ENCODE results near the gene KRT71. TPM values are rescaled to one million over a fixed set of nuclear protein-coding genes. Genes with fewer than 3 reads are reported as not detected.

The KRT71 gene
- polyA plus RNA-seq, 4 donors, result not detected

GRCh38 chr12:52532636-52533035 is 20.3 kb downstream of the KRT71 start:
- H3K4me1 ChIP-seq (ENCODE audit: control insufficient read depth in 3 of 3, insufficient read depth in 2 of 3, low read depth in 1 of 3, low read length in 2 of 3), result no peaks in the 10 kb centered on the region
- FAIRE-seq (no peak), DNase-seq (no peak)
- H3K27me3 ChIP-seq (ENCODE audit: control insufficient read depth in 3 of 3, insufficient read depth in 3 of 3, low read length in 3 of 3), result peaks cover 0 to 2% (median 0%) of the 10 kb centered on the region in 3 donors
- H3K27ac ChIP-seq (ENCODE audit: low read depth in 1 of 3, low read length in 2 of 3), result no peak overlapping the region
- 59 to 69% (median 64%) methylated on average over 4 of the region's 4 CpGs for WGBS, 3 donors
- H3K36me3 ChIP-seq (ENCODE audit: control insufficient read depth in 3 of 3, insufficient read depth in 2 of 3, low read depth in 1 of 3, low read length in 3 of 3), result no peaks in the 10 kb centered on the region
- H3K9me3 ChIP-seq (ENCODE audit: control insufficient read depth in 2 of 2, insufficient read depth in 1 of 2, low read depth in 1 of 2, low read length in 1 of 2), result no peaks in the 10 kb centered on the region
- H3K4me3 ChIP-seq (ENCODE audit: low read depth in 1 of 3, low read length in 3 of 3), result no peak overlapping the region

- no peaks in the 10 kb centered on the region for H3K27me3 ChIP-seq (ENCODE audit: control insufficient read depth in 3 of 3, insufficient read depth in 3 of 3, low read length in 3 of 3)
- DNase-seq (no peak), FAIRE-seq (no peak)
- H3K4me3 ChIP-seq (ENCODE audit: low read depth in 1 of 3, low read length in 3 of 3), result no peak overlapping the region
- no peak overlapping the region for H3K27ac ChIP-seq (ENCODE audit: low read depth in 1 of 3, low read length in 2 of 3)
- WGBS, 3 donors, result 66 to 75% (median 72%) methylated on average over 18 of the region's 18 CpGs
- H3K9me3 ChIP-seq (ENCODE audit: control insufficient read depth in 2 of 2, insufficient read depth in 1 of 2, low read depth in 1 of 2, low read length in 1 of 2), result no peaks in the 10 kb centered on the region
- no peaks in the 10 kb centered on the region for H3K36me3 ChIP-seq (ENCODE audit: control insufficient read depth in 3 of 3, insufficient read depth in 2 of 3, low read depth in 1 of 3, low read length in 3 of 3)
- no peaks in the 10 kb centered on the region for H3K4me1 ChIP-seq (ENCODE audit: control insufficient read depth in 3 of 3, insufficient read depth in 2 of 3, low read depth in 1 of 3, low read length in 2 of 3)
Measured at GRCh38 chr12:52531566-52532300, 21.2 kb downstream of the KRT71 start.

DNA sequence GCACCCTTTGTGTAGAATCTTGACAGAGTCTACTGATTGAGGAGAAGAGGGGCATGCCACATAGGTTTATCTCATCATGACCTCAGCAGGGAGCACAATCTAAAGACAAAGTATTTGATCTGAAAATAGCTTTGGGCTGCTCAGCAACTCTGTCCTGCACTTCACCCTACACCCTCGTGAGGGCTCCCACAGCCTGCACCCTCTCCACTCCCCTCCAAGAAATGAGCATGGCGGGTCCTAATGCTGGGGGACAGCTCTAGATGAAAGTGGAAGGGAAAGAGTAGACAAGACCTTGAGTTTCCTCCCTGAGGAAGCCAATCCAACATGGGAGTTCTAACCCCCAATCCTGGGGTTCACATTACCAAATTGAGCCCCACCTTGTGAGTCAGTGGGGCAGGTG is 22.0 kb downstream of the KRT71 start:
- no peak overlapping the region for H3K4me3 ChIP-seq (ENCODE audit: low read depth in 1 of 3, low read length in 3 of 3)
- DNase-seq, result no peak
- no peak for FAIRE-seq
- no peak overlapping the region for H3K27ac ChIP-seq (ENCODE audit: low read depth in 1 of 3, low read length in 2 of 3)
- H3K27me3 ChIP-seq (ENCODE audit: control insufficient read depth in 3 of 3, insufficient read depth in 3 of 3, low read length in 3 of 3), result no peaks in the 10 kb centered on the region
- no peaks in the 10 kb centered on the region for H3K36me3 ChIP-seq (ENCODE audit: control insufficient read depth in 3 of 3, insufficient read depth in 2 of 3, low read depth in 1 of 3, low read length in 3 of 3)
- H3K9me3 ChIP-seq (ENCODE audit: control insufficient read depth in 2 of 2, insufficient read depth in 1 of 2, low read depth in 1 of 2, low read length in 1 of 2), result no peaks in the 10 kb centered on the region
- WGBS, 3 donors, result 77 to 93% (median 83%) methylated on average over 2 of the region's 2 CpGs
- H3K4me1 ChIP-seq (ENCODE audit: control insufficient read depth in 3 of 3, insufficient read depth in 2 of 3, low read depth in 1 of 3, low read length in 2 of 3), result no peaks in the 10 kb centered on the region

DNA sequence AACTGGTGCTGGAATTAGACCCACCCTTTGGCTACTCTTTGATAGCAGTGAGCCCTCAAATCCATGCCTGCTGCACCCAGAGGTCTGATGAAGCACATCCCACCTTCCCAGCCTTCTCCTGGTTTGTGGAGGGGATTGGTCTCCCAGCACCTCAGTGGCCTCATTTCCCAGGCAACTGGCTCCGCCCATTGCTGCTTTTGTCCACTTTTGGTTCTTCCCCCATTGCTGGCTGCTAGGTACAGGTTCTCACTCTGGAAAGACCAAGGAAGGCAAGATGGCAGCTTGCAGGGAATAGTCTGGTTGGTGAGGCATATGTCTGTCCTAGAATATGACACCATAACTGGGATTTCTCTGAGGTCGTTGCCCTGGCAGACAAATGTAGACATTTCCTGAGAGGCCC is 22.6 kb downstream of the KRT71 start:
- Histone ChIP-seq H3K27me3 (ENCODE audit: control insufficient read depth in 3 of 3, insufficient read depth in 3 of 3, low read length in 3 of 3) (no peaks in the 10 kb centered on the region), H3K4me3 (ENCODE audit: low read depth in 1 of 3, low read length in 3 of 3) (no peak overlapping the region), H3K36me3 (ENCODE audit: control insufficient read depth in 3 of 3, insufficient read depth in 2 of 3, low read depth in 1 of 3, low read length in 3 of 3) (no peaks in the 10 kb centered on the region), H3K9me3 (ENCODE audit: control insufficient read depth in 2 of 2, insufficient read depth in 1 of 2, low read depth in 1 of 2, low read length in 1 of 2) (no peaks in the 10 kb centered on the region), H3K27ac (ENCODE audit: low read depth in 1 of 3, low read length in 2 of 3) (no peak overlapping the region), H3K4me1 (ENCODE audit: control insufficient read depth in 3 of 3, insufficient read depth in 2 of 3, low read depth in 1 of 3, low read length in 2 of 3) (no peaks in the 10 kb centered on the region)
- 67 to 75% (median 69%) methylated on average over 2 of the region's 2 CpGs for WGBS, 3 donors
- FAIRE-seq (no peak), DNase-seq (no peak)

DNA sequence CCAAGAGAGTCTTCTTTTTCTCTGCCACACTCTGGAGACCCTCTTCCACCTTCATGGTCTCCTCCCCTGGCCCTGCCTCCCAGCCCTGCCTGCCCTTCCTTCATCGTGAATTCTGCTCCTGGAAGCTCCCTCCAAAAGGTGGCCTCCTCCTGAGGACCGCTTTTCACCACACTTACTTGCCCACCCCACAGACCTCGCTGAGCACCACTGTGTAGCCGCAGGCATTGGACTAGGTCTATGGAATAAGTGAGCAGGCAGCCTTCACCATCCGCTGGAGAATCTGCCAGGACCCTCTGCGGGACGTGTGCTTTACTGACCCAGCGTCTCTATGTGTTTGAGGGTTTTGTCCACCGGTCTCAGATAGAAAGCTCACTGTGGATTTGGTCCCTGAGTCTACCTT is 23.1 kb downstream of the KRT71 start:
- H3K4me3 ChIP-seq (ENCODE audit: low read depth in 1 of 3, low read length in 3 of 3), result no peak overlapping the region
- WGBS, 3 donors, result 93 to 97% (median 96%) methylated on average over 9 of the region's 9 CpGs
- H3K9me3 ChIP-seq (ENCODE audit: control insufficient read depth in 2 of 2, insufficient read depth in 1 of 2, low read depth in 1 of 2, low read length in 1 of 2), result no peaks in the 10 kb centered on the region
- DNase-seq (no peak), FAIRE-seq (no peak)
- H3K4me1 ChIP-seq (ENCODE audit: control insufficient read depth in 3 of 3, insufficient read depth in 2 of 3, low read depth in 1 of 3, low read length in 2 of 3), result no peaks in the 10 kb centered on the region
- no peaks in the 10 kb centered on the region for H3K36me3 ChIP-seq (ENCODE audit: control insufficient read depth in 3 of 3, insufficient read depth in 2 of 3, low read depth in 1 of 3, low read length in 3 of 3)
- no peaks in the 10 kb centered on the region for H3K27me3 ChIP-seq (ENCODE audit: control insufficient read depth in 3 of 3, insufficient read depth in 3 of 3, low read length in 3 of 3)
- no peak overlapping the region for H3K27ac ChIP-seq (ENCODE audit: low read depth in 1 of 3, low read length in 2 of 3)

GRCh38 chr12:52529417-52529816 is 23.5 kb downstream of the KRT71 start:
- no peak overlapping the region for H3K27ac ChIP-seq (ENCODE audit: low read depth in 1 of 3, low read length in 2 of 3)
- no peak for DNase-seq
- H3K27me3 ChIP-seq (ENCODE audit: control insufficient read depth in 3 of 3, insufficient read depth in 3 of 3, low read length in 3 of 3), result no peaks in the 10 kb centered on the region
- H3K4me3 ChIP-seq (ENCODE audit: low read depth in 1 of 3, low read length in 3 of 3), result no peak overlapping the region
- no peaks in the 10 kb centered on the region for H3K36me3 ChIP-seq (ENCODE audit: control insufficient read depth in 3 of 3, insufficient read depth in 2 of 3, low read depth in 1 of 3, low read length in 3 of 3)
- 90 to 95% (median 93%) methylated on average over 2 of the region's 2 CpGs for WGBS, 3 donors
- H3K4me1 ChIP-seq (ENCODE audit: control insufficient read depth in 3 of 3, insufficient read depth in 2 of 3, low read depth in 1 of 3, low read length in 2 of 3), result no peaks in the 10 kb centered on the region
- FAIRE-seq, result no peak
- H3K9me3 ChIP-seq (ENCODE audit: control insufficient read depth in 2 of 2, insufficient read depth in 1 of 2, low read depth in 1 of 2, low read length in 1 of 2), result no peaks in the 10 kb centered on the region

DNA sequence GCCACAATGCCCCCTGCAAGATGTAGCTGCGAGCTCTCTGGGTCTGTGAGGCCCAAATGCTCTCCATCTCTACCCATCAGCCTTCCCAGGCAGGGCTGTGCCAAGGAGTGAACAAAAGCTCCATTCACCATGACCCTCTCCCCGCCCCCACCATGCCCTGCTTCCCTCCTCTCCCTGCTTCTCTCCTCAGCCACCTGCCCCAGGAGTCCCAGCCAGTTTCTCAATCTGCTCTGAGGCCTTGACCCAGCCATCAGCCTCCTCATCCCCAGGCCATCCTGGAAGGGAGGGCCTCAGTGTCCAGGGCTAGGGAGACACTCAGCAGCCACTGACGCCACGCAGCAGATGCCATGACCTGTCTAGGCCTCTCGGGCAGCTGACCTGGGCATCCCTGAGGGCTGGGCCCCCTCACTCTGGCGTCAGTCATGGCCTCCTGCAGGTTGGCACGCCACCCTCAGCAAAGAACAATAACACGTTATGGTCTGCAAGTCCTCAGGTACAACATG is 24.3 kb downstream of the KRT71 start:
- Histone ChIP-seq H3K9me3 (ENCODE audit: control insufficient read depth in 2 of 2, insufficient read depth in 1 of 2, low read depth in 1 of 2, low read length in 1 of 2) (no peaks in the 10 kb centered on the region), H3K4me1 (ENCODE audit: control insufficient read depth in 3 of 3, insufficient read depth in 2 of 3, low read depth in 1 of 3, low read length in 2 of 3) (no peaks in the 10 kb centered on the region), H3K27me3 (ENCODE audit: control insufficient read depth in 3 of 3, insufficient read depth in 3 of 3, low read length in 3 of 3) (no peaks in the 10 kb centered on the region), H3K36me3 (ENCODE audit: control insufficient read depth in 3 of 3, insufficient read depth in 2 of 3, low read depth in 1 of 3, low read length in 3 of 3) (no peaks in the 10 kb centered on the region), H3K4me3 (ENCODE audit: low read depth in 1 of 3, low read length in 3 of 3) (no peak overlapping the region), H3K27ac (ENCODE audit: low read depth in 1 of 3, low read length in 2 of 3) (no peak overlapping the region)
- 40 to 76% (median 67%) methylated on average over 8 of the region's 8 CpGs for WGBS, 3 donors
- DNase-seq (no peak), FAIRE-seq (no peak)

DNA sequence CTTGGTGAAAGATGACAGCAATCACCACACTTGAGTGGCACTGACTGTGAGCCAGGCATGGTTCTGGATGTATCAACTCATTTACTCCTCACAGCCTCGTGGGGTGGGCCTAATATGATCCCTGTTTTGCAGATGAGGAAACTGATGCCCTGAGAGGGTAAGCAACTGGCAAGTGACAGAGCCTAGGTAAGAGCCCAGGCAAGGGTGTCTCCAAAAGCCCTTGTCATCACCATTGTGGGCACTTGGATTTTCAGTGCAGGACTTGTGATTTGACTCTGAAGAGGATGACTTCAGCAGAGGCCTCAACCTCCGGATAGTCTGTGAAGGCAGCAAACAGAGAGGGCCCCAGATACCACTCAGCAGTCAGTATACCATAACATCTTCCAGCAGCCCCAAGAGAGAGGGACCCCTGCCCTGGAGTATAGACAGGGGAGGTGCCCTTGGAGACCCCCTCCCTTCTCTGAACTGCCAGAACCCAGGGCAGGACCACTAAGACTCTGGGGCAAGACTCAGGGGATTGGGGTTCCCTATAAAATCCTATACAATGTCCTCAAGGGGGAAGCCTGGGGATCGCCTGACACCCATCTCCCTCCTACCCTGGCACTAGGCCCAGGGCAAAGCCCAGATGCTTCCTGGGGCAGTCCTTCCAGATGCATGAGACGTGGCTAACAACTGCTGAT is 25.7 kb downstream of the KRT71 start:
- DNase-seq (no peak), FAIRE-seq (no peak)
- Histone ChIP-seq H3K4me3 (ENCODE audit: low read depth in 1 of 3, low read length in 3 of 3) (no peak overlapping the region), H3K36me3 (ENCODE audit: control insufficient read depth in 3 of 3, insufficient read depth in 2 of 3, low read depth in 1 of 3, low read length in 3 of 3) (no peaks in the 10 kb centered on the region), H3K4me1 (ENCODE audit: control insufficient read depth in 3 of 3, insufficient read depth in 2 of 3, low read depth in 1 of 3, low read length in 2 of 3) (no peaks in the 10 kb centered on the region), H3K27ac (ENCODE audit: low read depth in 1 of 3, low read length in 2 of 3) (no peak overlapping the region), H3K9me3 (ENCODE audit: control insufficient read depth in 2 of 2, insufficient read depth in 1 of 2, low read depth in 1 of 2, low read length in 1 of 2) (no peaks in the 10 kb centered on the region), H3K27me3 (ENCODE audit: control insufficient read depth in 3 of 3, insufficient read depth in 3 of 3, low read length in 3 of 3) (peaks cover 0 to 3% (median 0%) of the 10 kb centered on the region in 3 donors)
- WGBS, 3 donors, result 56 to 82% (median 62%) methylated on average over 4 of the region's 4 CpGs

Data from small intestine (tissue), 7 donors.